Embryonic facial prominence (tissue), 1 donor: ENCODE results near the gene ARHGAP8.

ENCODE experiments used
- DNase-seq: peaks from one replicate; pipeline ENCODE4 v3.0.0-alpha.2; 2016; ENCODE audit errors: extremely low spot score

Gene ARHGAP8

GRCh38 chr22:44726439-44726838, 25.9 kb upstream of the ARHGAP8 start:
- DNase-seq, result no peak

DNA sequence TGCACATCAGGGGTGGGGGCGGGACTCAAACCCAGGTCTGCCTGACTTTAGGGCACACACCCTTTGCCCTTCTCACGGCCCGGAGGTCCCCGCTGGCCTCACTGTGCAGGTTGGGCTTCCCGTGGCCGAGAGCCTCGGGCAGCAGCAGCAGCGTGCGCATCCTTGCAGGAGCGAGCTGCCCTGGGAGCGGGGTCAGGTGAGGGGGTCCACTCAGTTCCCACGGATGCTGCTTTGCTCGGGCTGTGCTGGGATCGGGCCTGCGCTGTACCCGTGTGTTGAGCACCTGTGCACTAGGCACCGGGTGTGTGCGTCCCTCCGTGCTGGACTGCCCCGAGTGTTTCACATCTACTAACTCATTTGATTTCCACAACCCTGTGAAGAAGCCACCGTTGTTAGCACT, 25.2 kb upstream of the ARHGAP8 start:
- no peak for DNase-seq

- DNase-seq, result no peak
Observed at GRCh38 chr22:44727709-44728108, 24.7 kb upstream of the ARHGAP8 start.

- DNase-seq, result no peak
Observed at GRCh38 chr22:44728761-44729324, 23.5 kb upstream of the ARHGAP8 start.

DNA sequence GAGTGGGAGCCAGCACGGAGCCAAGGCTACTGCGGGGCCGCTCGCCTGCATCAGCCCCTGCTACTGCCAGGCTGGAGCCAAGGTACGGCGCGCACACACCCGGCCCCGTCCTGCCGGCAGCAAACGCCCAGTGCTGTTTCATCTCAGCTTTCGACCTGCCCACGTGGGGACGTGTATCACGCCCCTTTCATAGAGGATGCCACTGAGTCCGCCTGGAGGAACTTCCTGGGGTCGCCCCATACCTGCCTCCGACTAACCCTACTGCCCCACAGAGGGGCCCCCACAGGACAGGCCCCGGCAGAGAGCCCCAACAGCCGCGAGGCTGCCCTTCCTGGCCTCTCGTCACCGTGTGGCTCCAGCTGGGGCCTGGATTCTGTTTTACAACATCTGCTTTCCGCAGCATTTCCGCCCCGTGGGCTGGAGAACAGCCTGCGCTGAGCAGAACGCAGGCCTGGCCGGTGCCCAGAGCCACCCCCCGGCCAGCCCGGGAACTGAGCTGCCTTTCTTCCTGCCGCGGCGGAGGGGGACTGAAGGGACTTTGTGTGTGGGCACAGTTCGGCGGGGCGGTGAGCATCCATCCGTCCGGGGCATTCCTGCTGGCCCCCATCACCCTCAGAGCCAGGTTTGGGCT, 22.9 kb upstream of the ARHGAP8 start:
- DNase-seq, result no peak

DNA sequence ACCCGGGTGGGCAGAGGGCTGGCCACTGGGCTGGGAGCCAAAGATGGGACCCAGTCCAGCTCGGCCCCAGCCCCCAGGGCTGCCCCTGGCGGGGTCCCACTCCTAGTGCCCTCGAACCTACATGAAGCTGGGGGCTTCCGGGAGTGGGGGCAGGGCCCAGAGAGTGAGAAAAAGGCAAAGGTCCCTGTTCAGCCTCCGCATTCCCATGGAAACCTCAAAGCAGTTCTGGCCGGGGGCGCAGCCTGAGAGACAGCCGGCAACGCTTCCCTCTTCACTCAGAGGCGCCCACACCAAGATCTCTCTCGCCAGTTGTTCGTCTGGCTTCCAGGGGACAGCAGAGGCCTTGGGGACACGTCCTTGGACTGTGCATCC, 22.4 kb upstream of the ARHGAP8 start:
- no peak for DNase-seq

DNA sequence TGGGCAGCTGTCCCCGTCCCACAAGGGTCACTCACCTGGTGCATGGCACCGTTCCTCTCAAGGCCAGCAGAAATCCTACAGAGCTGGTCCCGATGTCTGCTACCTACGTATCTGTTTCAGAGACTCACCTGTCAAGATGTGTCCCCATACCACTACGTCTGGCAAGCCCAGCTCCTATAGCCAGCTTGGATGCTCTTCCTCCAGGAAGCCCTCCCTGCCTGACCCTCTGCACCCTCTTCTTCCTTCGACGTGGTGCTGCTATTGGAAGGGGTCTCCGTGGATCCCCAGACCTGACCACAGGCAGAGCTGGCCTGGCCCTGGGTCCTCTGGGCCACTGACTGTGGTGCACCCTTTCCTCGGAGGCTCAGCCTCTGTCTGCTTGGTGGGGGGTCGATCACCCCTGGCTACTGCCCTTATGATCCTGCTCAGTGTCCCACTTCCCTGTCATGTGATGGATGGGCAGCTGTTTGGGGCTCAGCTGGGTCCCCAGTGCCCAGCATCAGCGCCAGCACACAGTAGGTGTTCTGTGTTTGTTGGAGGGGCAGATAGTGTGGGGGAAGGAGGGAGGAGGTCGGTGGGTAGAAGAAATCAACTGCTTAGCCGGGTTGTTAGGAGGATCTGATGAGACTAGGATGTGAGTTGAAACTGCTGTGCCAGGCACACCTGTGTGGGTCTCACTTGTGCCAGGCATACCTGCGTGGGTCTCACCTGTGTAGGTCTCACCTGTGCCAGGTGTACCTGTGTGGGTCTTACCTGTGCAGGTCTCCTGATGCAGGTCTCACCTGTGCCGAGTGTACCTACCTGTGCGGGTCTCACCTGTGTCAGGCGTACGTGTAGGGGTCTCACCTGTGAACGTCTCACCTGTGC, 21.7 kb upstream of the ARHGAP8 start:
- DNase-seq, result no peak

GRCh38 chr22:44731357-44731970, 20.9 kb upstream of the ARHGAP8 start:
- no peak for DNase-seq

GRCh38 chr22:44732017-44732561, 20.3 kb upstream of the ARHGAP8 start:
- DNase-seq, result no peak

DNA sequence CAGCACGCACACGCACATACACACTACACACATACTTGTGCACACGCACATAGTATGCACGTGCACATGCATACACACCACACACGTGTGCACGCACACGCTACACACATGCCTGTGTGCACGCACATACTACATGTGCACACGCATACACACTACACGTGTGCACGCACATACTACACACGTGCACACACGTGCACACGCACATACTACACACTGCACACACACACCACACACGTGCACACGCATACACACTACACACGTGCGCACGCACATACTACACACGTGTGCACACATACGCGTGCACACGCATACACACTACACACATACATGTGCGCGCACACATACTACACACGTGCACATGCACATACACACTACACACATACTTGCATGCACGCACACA, 19.7 kb upstream of the ARHGAP8 start:
- DNase-seq, result no peak

- no peak for DNase-seq
Observed at GRCh38 chr22:44733426-44734106, 18.8 kb upstream of the ARHGAP8 start.

DNA sequence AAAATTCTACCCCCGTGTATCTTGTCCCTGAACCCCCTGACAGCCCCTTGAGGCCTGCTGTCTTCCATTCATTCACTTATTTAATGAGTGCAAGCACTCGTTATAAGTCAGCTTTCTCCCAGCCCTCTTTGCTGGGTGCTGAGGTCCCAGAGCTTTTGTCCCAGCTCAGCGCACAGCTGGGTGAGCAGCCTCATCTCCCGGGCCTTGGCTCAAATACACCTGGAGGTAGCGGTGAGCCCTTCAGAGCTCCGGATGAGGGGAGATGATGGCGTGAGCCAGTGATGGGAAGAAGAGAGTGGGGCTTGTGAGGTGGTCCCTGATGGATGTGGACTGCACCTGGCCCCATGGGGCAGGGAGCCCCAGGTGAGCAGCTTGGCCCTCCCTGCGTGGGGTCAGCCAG, 18.1 kb upstream of the ARHGAP8 start:
- no peak for DNase-seq

DNA sequence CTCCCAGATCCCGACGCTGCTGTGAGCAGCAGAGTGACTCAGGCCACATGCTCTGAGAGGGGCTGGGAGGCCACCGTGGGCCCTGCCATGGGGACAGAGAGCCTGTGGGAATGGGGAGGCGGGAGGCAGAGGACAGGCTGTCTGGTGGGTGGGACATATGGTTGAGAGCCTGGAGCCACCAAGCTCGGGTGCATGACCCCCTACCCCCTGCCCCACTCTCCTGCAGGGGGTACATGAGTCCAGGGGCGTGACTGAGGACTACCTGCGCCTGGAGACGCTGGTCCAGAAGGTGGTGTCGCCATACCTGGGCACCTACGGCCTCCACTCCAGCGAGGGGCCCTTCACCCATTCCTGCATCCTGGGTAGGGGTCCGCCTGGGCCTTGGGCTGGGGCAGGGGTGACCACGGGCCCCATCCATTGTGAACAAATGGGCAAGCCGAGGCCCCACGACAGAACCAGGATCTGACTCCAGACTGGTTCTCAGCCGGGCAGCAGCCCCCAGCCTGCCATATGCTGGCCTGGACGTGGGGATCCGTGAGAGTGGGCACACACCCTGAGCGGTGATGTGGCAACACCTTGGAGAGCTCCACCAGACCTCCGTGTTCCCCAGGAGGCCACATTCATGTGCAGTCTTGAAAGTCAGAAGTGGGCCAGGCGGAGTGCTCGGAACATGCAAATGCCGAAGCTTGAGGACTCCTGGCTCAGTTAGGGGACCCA, 17.4 kb upstream of the ARHGAP8 start:
- DNase-seq, result no peak

DNA sequence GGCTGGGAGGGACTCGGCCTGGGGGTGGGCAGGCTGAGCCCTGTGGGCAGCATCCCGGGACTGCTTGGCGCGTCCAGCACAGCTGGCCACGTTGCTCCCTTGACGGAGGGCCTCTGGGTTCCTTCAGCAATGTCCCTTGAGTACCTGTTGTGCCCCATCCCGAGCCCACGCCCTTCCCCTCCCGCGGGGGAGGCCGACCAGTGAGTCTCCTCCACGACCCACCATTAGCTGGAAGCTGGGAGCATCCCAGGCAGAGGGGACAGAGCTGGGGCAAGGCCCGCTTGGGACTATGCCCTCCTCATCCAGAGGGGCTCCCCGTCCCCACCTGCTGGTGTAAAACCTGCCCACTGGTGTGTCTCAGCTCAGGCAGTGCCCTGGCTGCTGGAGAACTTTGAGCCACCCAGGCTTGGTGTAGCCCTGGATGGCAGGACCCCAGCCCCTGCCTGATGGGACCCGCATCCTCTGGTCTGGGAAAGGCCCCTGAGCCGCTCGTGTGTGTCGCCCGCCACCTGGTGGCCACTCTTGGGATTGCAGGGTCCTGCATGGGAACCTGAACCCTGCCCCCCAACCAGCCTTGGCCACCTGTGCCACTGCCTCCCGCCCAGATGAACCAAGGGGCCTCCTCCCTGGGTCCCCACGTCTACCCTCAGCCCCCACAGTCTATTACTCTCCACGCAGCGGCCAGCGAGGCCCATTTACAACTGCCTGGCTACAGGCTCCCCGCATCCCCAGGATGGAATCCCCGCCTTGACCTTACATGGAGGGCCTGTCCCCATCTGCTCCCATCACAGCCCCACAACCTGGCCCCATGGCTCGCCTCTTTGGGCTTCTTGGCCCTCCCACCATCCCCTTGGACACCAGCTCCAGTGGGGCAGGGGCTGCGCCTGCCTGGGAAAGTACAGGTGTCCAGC, 16.6 kb upstream of the ARHGAP8 start:
- DNase-seq, result no peak

DNA sequence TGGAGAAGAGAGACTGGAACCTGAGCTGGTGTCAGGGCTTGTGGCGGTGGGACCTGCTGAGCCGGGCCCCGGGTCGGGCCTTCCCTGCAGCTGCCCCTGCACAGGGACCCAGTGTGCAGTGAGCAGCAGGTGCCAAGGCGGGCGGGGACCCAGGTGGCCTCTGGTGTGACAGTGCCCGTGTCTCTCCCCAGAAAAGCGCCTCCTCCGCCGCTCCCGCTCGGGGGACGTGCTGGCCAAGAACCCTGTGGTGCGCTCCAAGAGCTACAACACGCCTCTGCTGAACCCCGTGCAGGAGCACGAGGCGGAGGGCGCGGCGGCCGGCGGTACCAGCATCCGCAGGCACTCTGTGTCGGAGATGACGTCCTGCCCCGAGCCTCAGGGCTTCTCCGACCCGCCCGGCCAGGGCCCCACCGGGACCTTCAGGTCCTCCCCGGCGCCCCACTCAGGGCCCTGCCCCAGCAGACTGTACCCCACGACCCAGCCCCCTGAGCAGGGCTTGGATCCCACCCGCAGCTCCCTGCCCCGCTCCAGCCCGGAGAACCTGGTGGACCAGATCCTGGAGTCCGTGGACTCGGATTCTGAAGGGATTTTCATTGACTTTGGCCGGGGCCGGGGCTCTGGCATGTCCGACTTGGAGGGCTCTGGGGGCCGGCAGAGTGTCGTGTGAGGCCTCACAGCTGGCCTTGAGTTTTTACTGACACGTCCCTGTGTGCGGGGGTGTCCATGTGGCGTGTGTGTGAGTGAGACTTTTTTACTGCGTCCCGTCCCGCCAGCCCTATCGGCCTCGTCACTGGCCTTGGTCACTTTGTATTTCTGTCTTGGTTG, 15.6 kb upstream of the ARHGAP8 start:
- DNase-seq, result no peak

GRCh38 chr22:44737406-44738346, 14.7 kb upstream of the ARHGAP8 start:
- DNase-seq, result no peak

- no peak for DNase-seq
Observed at GRCh38 chr22:44738347-44738715, 14.0 kb upstream of the ARHGAP8 start.

DNA sequence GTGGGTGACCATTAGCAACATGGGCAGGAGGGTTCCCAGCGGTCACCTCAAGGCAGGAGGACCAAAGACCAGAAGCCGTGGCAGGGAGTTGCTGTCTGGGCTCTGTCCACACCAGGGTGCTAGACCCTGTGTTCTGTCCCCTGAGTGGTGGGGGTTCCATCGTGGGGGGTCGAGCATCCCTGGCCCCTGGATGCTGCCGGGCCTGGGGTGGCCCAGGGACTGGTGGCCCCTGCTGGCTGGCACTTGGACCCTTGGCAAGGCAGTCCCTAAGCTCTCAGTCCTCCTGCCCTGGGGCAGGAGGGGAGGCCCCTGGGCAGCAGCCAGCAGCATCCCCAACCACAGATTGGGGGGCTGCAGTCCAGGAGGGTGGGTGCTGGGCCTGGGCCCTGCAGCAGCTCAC, 13.4 kb upstream of the ARHGAP8 start:
- no peak for DNase-seq
